ENCODE data around the gene PIH1D1.

- TF ChIP-seq CTCF (IDR thresholded peaks at IDR 0.05), result no peak
- TF ChIP-seq POLR2A (IDR thresholded peaks at IDR 0.05), result no peak
These were observed 18.4 kb upstream of the PIH1D1 start for GRCh38 chr19:49469828-49470614.
